ENCODE measurements around the gene UBFD1. TPM values are rescaled to one million over a fixed set of nuclear protein-coding genes. Genes with fewer than 3 reads are reported as not detected.
"Not testable (repeated sequence)": the region's sequence is repeated elsewhere in the genome, so short reads cannot be mapped to it uniquely, and the experiment has no call there.

The UBFD1 gene
- total RNA-seq, 1 donor from 2014 or later: 39.1 TPM

DNA sequence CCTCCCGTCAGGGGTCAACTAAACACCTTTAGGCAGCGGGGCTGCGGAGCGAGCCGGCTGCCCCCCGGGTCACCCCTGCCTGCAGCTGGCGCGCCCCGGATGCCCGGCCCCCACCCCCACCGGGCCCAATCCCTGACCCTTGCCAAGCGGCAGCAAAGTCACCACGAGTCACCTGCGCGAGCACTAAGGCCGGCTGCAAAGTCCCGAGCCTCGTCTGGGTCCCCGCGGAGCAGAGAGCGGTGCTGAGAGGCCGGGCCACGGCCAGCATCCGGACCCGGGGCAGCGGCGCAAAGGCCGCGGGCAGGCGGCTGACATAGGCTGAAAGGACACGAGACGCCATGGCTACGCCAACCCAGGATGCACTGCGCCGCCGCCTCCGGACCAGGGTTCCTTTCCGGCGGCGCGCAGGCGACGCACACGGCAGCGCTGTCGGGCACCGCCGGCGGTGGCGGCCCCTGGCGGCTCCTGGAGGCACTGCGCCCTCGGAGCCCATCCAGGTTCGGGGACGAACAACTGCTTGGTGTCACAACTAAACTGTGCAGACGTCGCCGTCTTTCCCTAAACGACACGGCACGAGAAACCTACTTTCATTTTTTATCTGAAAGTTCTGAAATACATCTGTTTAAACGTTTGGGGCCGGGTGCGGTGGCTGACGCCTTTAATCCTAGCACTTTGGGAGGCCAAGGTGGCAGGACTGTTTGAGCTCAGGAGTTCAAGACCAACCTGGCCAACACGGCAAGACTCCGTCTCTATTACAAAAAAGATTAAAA, 38.6 kb downstream of the UBFD1 start, which contains the start of gene NDUFAB1:
TSS of gene NDUFAB1 (minus strand) at position 366 of the 770 bp plus-strand sequence. CDS start at position 340, 26 bp downstream.
- DNase-seq (peak; percentile 95), ATAC-seq (peak; percentile 100)
- no peaks in the 10 kb centered on the region for H3K9me3 ChIP-seq
- H3K4me3 ChIP-seq: peak within 1 kb of the TSS; percentile 97
- H3K36me3 ChIP-seq: peaks cover 34% of the 10 kb centered on the region
- peaks cover 16% of the 10 kb centered on the region for H3K4me1 ChIP-seq
- H3K27me3 ChIP-seq (ENCODE audit: low read depth): no peaks in the 10 kb centered on the region
- intact Hi-C loops (cut with DNase I): no loop called here
- H3K27ac ChIP-seq: peak within 1 kb of the TSS; percentile 82
- TF ChIP-seq, protein P1, sequence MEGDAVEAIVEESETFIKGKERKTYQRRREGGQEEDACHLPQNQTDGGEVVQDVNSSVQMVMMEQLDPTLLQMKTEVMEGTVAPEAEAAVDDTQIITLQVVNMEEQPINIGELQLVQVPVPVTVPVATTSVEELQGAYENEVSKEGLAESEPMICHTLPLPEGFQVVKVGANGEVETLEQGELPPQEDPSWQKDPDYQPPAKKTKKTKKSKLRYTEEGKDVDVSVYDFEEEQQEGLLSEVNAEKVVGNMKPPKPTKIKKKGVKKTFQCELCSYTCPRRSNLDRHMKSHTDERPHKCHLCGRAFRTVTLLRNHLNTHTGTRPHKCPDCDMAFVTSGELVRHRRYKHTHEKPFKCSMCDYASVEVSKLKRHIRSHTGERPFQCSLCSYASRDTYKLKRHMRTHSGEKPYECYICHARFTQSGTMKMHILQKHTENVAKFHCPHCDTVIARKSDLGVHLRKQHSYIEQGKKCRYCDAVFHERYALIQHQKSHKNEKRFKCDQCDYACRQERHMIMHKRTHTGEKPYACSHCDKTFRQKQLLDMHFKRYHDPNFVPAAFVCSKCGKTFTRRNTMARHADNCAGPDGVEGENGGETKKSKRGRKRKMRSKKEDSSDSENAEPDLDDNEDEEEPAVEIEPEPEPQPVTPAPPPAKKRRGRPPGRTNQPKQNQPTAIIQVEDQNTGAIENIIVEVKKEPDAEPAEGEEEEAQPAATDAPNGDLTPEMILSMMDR (IDR thresholded peaks at IDR 0.05): peak; percentile 100

DNA sequence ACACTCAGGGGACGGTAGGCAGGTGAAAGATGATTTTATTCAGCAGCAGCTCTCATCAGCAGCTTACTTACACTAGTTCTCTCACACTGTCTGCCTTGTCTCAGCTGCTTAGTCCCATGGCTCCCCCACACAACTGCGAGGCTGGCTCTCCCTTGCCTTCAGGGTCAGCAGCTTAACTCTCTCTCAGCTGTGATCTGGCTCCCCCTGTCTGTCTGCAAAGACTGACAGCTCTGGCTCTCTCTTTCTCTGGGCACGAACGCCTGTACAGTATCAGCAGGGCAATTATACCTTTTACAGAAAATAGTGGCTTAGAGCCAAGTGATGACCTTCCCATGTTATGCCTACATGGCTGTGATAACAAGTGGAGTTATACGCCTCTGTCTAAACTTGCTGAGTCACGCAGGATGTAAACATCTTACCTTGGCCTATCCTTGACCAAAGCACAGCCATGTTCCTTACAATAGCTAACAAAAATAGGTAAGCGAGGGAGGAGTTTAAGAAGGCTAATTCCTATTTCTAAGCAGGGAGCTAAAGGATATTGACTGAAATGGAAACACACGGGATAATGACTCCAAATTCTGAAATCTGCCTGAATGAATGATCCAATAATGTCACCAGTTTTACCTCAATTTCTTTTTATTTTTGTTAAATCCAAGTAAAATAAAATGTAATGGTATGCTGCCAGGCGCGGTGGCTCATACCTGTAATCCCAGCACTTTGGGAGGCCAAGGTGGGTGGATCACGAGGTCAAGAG, 39.7 kb downstream of the UBFD1 start:
- H3K27ac ChIP-seq: no peak overlapping the region
- intact Hi-C loops (cut with DNase I): no loop called here
- no peaks in the 10 kb centered on the region for H3K9me3 ChIP-seq
- peaks cover 33% of the 10 kb centered on the region for H3K36me3 ChIP-seq
- H3K4me3 ChIP-seq: peak overlapping the region; percentile 97
- H3K4me1 ChIP-seq: peaks cover 16% of the 10 kb centered on the region
- TF ChIP-seq, protein P1 (IDR thresholded peaks at IDR 0.05): no peak
- H3K27me3 ChIP-seq (ENCODE audit: low read depth): no peaks in the 10 kb centered on the region
- DNase-seq (no peak), ATAC-seq (no peak)

DNA sequence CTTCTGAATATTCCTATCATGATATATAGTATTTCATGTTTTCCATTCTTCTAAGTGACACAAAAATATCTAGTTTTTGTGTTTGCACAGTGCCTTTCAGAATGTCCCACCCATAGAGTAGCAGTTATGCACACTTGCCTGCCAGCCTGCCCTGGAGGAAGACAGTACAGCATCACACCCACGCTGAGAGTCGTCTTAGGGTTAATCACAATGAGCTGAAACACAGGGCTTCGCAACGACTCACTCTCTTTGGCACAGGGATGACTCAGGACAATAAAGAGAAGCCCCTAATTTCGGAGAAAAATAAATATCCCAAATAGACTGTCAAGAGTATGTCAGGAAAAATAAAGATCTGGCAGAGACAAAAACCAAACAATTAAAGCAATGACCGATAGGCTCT, 50.2 kb downstream of the UBFD1 start:
- no peak for ATAC-seq
- Histone ChIP-seq H3K9me3 (no peaks in the 10 kb centered on the region), H3K4me3 (no peak overlapping the region), H3K4me1 (no peaks in the 10 kb centered on the region), H3K27me3 (ENCODE audit: low read depth) (no peaks in the 10 kb centered on the region), H3K36me3 (peaks cover 73% of the 10 kb centered on the region), H3K27ac (no peak overlapping the region)
- TF ChIP-seq, protein P1 (IDR thresholded peaks at IDR 0.05): no peak
- intact Hi-C loops (cut with DNase I): no loop called here
- no peak for DNase-seq

DNA sequence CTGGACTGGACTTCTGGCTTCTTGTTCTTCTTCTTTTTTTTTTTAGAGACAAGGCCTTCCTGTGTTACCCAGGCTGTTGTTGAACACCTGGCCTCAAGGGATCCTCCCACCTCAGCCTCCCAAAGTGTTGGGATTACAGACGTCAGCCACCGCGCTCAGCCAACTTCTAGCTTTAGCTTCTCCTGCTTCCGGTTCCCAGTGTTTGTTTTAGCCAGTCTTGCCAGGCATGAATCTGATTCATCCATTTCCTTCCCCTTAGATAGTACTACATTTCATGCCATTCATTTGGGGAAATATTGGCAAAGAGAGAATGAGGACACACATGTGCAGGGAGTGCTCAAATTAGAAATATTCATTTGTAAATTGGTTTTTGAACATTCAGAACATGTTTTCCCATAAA, 50.7 kb downstream of the UBFD1 start:
- no peaks in the 10 kb centered on the region for H3K27me3 ChIP-seq (ENCODE audit: low read depth)
- H3K4me1 ChIP-seq: no peaks in the 10 kb centered on the region
- ATAC-seq: no peak
- intact Hi-C loops (cut with DNase I): no loop called here
- H3K36me3 ChIP-seq: peaks cover 73% of the 10 kb centered on the region
- no peak overlapping the region for H3K27ac ChIP-seq
- no peak for DNase-seq
- H3K4me3 ChIP-seq: no peak overlapping the region
- TF ChIP-seq, protein P1 (IDR thresholded peaks at IDR 0.05): no peak
- no peaks in the 10 kb centered on the region for H3K9me3 ChIP-seq

DNA sequence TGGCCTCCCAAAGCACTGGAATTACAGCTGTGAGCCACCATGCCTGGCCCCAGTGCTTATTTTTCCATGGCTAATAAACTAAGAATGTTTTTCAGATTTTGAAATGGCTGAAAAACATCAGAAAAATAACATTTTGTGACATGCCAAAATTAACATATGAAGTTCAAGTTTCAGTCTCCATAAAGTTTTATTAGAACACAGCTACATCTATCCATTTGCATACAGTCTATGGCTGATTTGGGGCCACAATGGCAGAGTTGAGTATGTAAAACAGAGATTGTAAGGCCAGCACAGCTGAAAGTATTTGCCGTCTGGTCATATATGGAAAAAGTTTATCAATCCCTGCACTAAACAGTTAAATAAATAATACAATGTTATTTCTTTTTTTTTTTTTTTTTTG, 52.4 kb downstream of the UBFD1 start:
- Histone ChIP-seq H3K4me1 (no peaks in the 10 kb centered on the region), H3K36me3 (peaks cover 68% of the 10 kb centered on the region), H3K27me3 (ENCODE audit: low read depth) (no peaks in the 10 kb centered on the region), H3K9me3 (no peaks in the 10 kb centered on the region), H3K4me3 (no peak overlapping the region), H3K27ac (no peak overlapping the region)
- TF ChIP-seq, protein P1 (IDR thresholded peaks at IDR 0.05): no peak
- no peak for ATAC-seq
- intact Hi-C loops (cut with DNase I): no loop called here
- DNase-seq: no peak

DNA sequence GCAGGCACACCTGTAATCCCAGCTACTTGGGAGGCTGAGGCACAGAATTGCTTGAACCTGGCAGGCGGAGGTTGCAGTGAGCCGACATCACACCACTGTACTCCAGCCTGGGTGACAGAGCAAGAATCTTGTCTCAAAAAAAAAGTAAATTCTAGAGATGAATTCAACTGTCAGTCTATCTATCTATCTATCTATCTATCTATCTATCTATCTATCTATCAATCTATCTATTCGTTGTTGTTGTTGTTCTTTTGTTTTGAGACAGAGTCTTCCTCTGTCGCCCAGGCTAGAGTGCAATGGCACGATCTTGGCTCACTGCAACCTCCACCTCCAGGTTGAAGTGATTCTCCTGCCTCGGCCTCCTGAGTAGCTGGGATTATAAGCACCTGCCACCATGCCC, 53.4 kb downstream of the UBFD1 start:
- H3K36me3 ChIP-seq: peaks cover 63% of the 10 kb centered on the region
- H3K27me3 ChIP-seq (ENCODE audit: low read depth); H3K9me3 ChIP-seq; DNase-seq; H3K4me3 ChIP-seq; H3K27ac ChIP-seq; H3K4me1 ChIP-seq; intact Hi-C loops (cut with DNase I); ATAC-seq: not testable (repeated sequence)
